SK-N-SH (cell line): ENCODE measurements around the gene PLD1. TPM values are rescaled to one million over a fixed set of nuclear protein-coding genes. Genes with fewer than 3 reads are reported as not detected.

Source experiments
- CTCF ChIA-PET: fragments of 300-600, 350-600 bp; formaldehyde crosslinking; extraction: SDS; loops from one replicate; lab custom pipeline; 2021; lab: Yijun Ruan, JAX
- POLR2A ChIA-PET: fragments of 350-600 bp; sonication (Branson Sonifier 250); formaldehyde crosslinking; extraction: SDS; loops from one replicate; lab custom pipeline; 2020; ENCODE audit warnings: antibody characterized with exemption, inconsistent platforms; lab: Yijun Ruan, JAX
- DNase-seq: peaks from one replicate; pipeline ENCODE4 v3.0.0; 2012
- H2AFZ ChIP-seq: fragments of 200-600 bp; sonication (generic); 2 replicates; pipeline ENCODE4 v1.8.1; 2016; ENCODE audit warnings: antibody characterized with exemption, mild to moderate bottlenecking, low read depth
- H3F3A ChIP-seq: fragments of 200-600 bp; sonication (generic); replicated peaks from 2 replicates; pipeline ENCODE3; 2016; ENCODE audit warnings: antibody characterized with exemption, mild to moderate bottlenecking; ENCODE audit not compliant: insufficient read depth
- H3K27ac ChIP-seq, 2 experiments: fragments of 200-500 bp in 1 of 2; fragments of 200-600 bp in 1 of 2; sonication (Bioruptor generic) in 1 of 2; sonication (generic), shearing (Covaris generic) in 1 of 2; 2 replicates each; pipeline versions ENCODE4 v1.5.1 to v1.6.1; 2014 to 2016; ENCODE audit warnings: low read depth in 2 of 2, inconsistent platforms in 1 of 2, low read length in 1 of 2, mild to moderate bottlenecking in 1 of 2, mixed read lengths in 1 of 2
- H3K27me3 ChIP-seq: fragments of 200-600 bp; sonication (generic), shearing (Covaris generic); 2 replicates; pipeline ENCODE4 v1.6.1; 2016; ENCODE audit warnings: mixed run types; ENCODE audit not compliant: insufficient read depth
- H3K36me3 ChIP-seq, 2 experiments: fragments of 200-500 bp in 1 of 2; fragments of 200-600 bp in 1 of 2; sonication (Bioruptor generic) in 1 of 2; sonication (generic) in 1 of 2; replicated peaks in 1 of 2; 2 replicates each; pipeline versions ENCODE3 to v1.5.1; 2014 to 2016; ENCODE audit warnings: low read length in 1 of 2, mild to moderate bottlenecking in 1 of 2; ENCODE audit not compliant: insufficient read depth in 2 of 2, control insufficient read depth in 1 of 2
- H3K4me1 ChIP-seq, 2 experiments: fragments of 200-500 bp in 1 of 2; fragments of 200-600 bp in 1 of 2; sonication (Bioruptor generic) in 1 of 2; sonication (generic), shearing (Covaris generic) in 1 of 2; 2 replicates each; pipeline versions ENCODE4 v1.5.1 to v1.6.1; 2014 to 2016; ENCODE audit warnings: low read depth in 1 of 2, low read length in 1 of 2, mixed run types in 1 of 2; ENCODE audit not compliant: insufficient read depth in 2 of 2, control insufficient read depth in 1 of 2
- H3K4me2 ChIP-seq: fragments of 200-600 bp; sonication (generic), shearing (Covaris generic); 2 replicates; pipeline ENCODE4 v1.6.1; 2017; ENCODE audit warnings: mixed run types
- H3K4me3 ChIP-seq, 2 experiments: fragments of 200-500 bp in 1 of 2; fragments of 200-600 bp in 1 of 2; sonication (Bioruptor generic) in 1 of 2; sonication (generic), shearing (Covaris generic) in 1 of 2; 2 replicates each; pipeline versions ENCODE4 v1.5.1 to v1.8.1; 2014 to 2016; ENCODE audit warnings: low read depth in 2 of 2, inconsistent platforms in 1 of 2, low read length in 1 of 2, mild to moderate bottlenecking in 1 of 2, mixed read lengths in 1 of 2, moderate library complexity in 1 of 2
- H3K79me2 ChIP-seq: fragments of 200-600 bp; sonication (generic); 2 replicates; pipeline ENCODE4 v1.8.1; 2017; ENCODE audit warnings: mild to moderate bottlenecking; ENCODE audit not compliant: insufficient read depth
- H3K9ac ChIP-seq: fragments of 200-600 bp; sonication (generic); 2 replicates; pipeline ENCODE4 v1.6.1; 2017; ENCODE audit warnings: mixed run types
- H3K9me2 ChIP-seq: fragments of 200-600 bp; sonication (generic); 2 replicates; pipeline ENCODE4 v1.6.1; 2017; ENCODE audit warnings: mixed run types
- H3K9me3 ChIP-seq: fragments of 200-600 bp; sonication (generic); 2 replicates; pipeline ENCODE4 v1.6.1; 2017; ENCODE audit warnings: mixed run types, mild to moderate bottlenecking, moderate library complexity
- H4K20me1 ChIP-seq: fragments of 200-600 bp; sonication (generic); 2 replicates; pipeline ENCODE4 v1.6.1; 2017; ENCODE audit warnings: mild to moderate bottlenecking, mixed run types; ENCODE audit not compliant: insufficient read depth
- CHD2 ChIP-seq: fragments of 150-350 bp; IDR thresholded peaks from 2 replicates; pipeline ENCODE4 v1.6.1; 2018; ENCODE audit warnings: low read length; ENCODE audit not compliant: partially characterized antibody
- CTCF ChIP-seq: fragments of 200-600 bp; sonication (generic); IDR thresholded peaks from 2 replicates; pipeline ENCODE4 v1.6.1; 2017; ENCODE audit warnings: antibody characterized with exemption, mild to moderate bottlenecking, moderate library complexity
- ELF1 ChIP-seq: IDR thresholded peaks from 2 replicates; pipeline ENCODE4 v1.4.0; 2012
- EZH2phosphoT487 ChIP-seq: fragments of 200-600 bp; sonication (generic); IDR thresholded peaks from 2 replicates; pipeline ENCODE4 v1.6.1; 2017; ENCODE audit warnings: low read depth, mixed run types, mild to moderate bottlenecking, antibody characterized with exemption, moderate library complexity, borderline replicate concordance
- FOXJ3 ChIP-seq: sonication (generic); formaldehyde crosslinking; IDR thresholded peaks from 2 replicates; pipeline ENCODE4 v1.5.1; 2020; ENCODE audit warnings: mild to moderate bottlenecking, missing genetic modification reagents
- JUND ChIP-seq: IDR thresholded peaks from 2 replicates; pipeline ENCODE4 v1.4.0; 2012
- MXI1 ChIP-seq: IDR thresholded peaks from 2 replicates; pipeline ENCODE4 v1.6.1; 2012; ENCODE audit warnings: mild to moderate bottlenecking, low read depth, low read length, improper control_type of control experiment
- NFIC ChIP-seq: IDR thresholded peaks from 2 replicates; pipeline ENCODE4 v1.4.0; 2012; ENCODE audit warnings: borderline replicate concordance
- PBX3 ChIP-seq: IDR thresholded peaks from 2 replicates; pipeline ENCODE4; 2012
- RAD21 ChIP-seq: IDR thresholded peaks from 2 replicates; pipeline ENCODE4 v1.6.1; 2012; ENCODE audit warnings: mild to moderate bottlenecking, low read length
- RFX5 ChIP-seq: IDR thresholded peaks from 2 replicates; pipeline ENCODE4 v1.6.1; 2012; ENCODE audit warnings: mild to moderate bottlenecking, improper control_type of control experiment, low read length
- TAF1 ChIP-seq: IDR thresholded peaks from 2 replicates; pipeline ENCODE4 v1.6.1; 2012; ENCODE audit warnings: low read depth, mild to moderate bottlenecking, low read length, moderate library complexity, borderline replicate concordance
- TCF12 ChIP-seq: IDR thresholded peaks from 2 replicates; pipeline ENCODE4 v1.4.0; 2012
- TEAD4 ChIP-seq: IDR thresholded peaks from 2 replicates; pipeline ENCODE4 v1.4.0; 2012; ENCODE audit warnings: mild to moderate bottlenecking, borderline replicate concordance; ENCODE audit not compliant: insufficient read depth
- USF1 ChIP-seq: IDR thresholded peaks from 2 replicates; pipeline ENCODE4 v1.4.0; 2012; ENCODE audit warnings: low read depth, borderline replicate concordance
- USF2 ChIP-seq: fragments of 150-350 bp; IDR thresholded peaks from 2 replicates; pipeline ENCODE4 v1.6.1; 2017; ENCODE audit warnings: antibody characterized with exemption, low read length, low read depth, borderline replicate concordance
- YY1 ChIP-seq: IDR thresholded peaks from 2 replicates; pipeline ENCODE4 v1.4.0; 2012; ENCODE audit warnings: low read depth, mild to moderate bottlenecking
- WGBS: methylation state at CpG from one replicate; pipeline ENCODE4 v1.1.6; 2017; ENCODE audit warnings: low lambda C conversion rate; 5-methylcytosine and 5-hydroxymethylcytosine counted together
- polyA plus RNA-seq, 3 experiments: library from polyadenylated mRNA; depleted of rRNA; stranded (reverse); fragments of >200 nt; gene quantifications; 2 replicates each; pipeline ENCODE4 v1.2.3, GENCODE V29; 2012

The PLD1 gene
- polyA plus RNA-seq, 1 of the 3 experiments (the other 2 are of a cell fraction), result 6.2 TPM

- H3K4me2 ChIP-seq, result no peak overlapping the region
- no peaks in the 10 kb centered on the region for H3K27me3 ChIP-seq
- no peaks in the 10 kb centered on the region for H3K79me2 ChIP-seq
- H3K9ac ChIP-seq, result no peak overlapping the region
- H4K20me1 ChIP-seq, result no peaks in the 10 kb centered on the region
- no peak overlapping the region for H3K4me3 ChIP-seq
- WGBS, result 96% methylated on average over 4 of the region's 4 CpGs
- no peak overlapping the region for H2AFZ ChIP-seq
- H3K4me1 ChIP-seq, result peaks cover 0 to 1% of the 10 kb centered on the region in 2 experiments; a peak in 1 of 4 replicates
- CTCF ChIA-PET, result interaction anchor here (0.7 to 1.4 kb wide), 3 partner anchors 8 to 59 kb away, joined by 3 read pairs; no protein-coding TSS in a partner anchor
- no peak for DNase-seq
- TF ChIP-seq TEAD4 (no peak), CHD2 (no peak), PBX3 (no peak), USF1 (no peak), MXI1 (no peak)
- no peaks in the 10 kb centered on the region for H3F3A ChIP-seq
- POLR2A ChIA-PET, result no interaction called here
- no peaks in the 10 kb centered on the region for H3K9me2 ChIP-seq
- no peak overlapping the region for H3K27ac ChIP-seq
- H3K9me3 ChIP-seq, result no peaks in the 10 kb centered on the region
- H3K36me3 ChIP-seq, result peaks cover 3 to 8% of the 10 kb centered on the region in 2 experiments
Measured at GRCh38 chr3:171666516-171666915, 143.8 kb downstream of the PLD1 start.

- H3K27me3 ChIP-seq, result no peaks in the 10 kb centered on the region
- CTCF ChIA-PET, result no interaction called here
- WGBS, result 90% methylated on average over 4 of the region's 4 CpGs
- H3K9me2 ChIP-seq, result no peaks in the 10 kb centered on the region
- no peaks in the 10 kb centered on the region for H3K79me2 ChIP-seq
- H3K4me2 ChIP-seq, result no peak overlapping the region
- H2AFZ ChIP-seq, result no peak overlapping the region
- H3K27ac ChIP-seq, result no peak overlapping the region
- DNase-seq, result no peak
- no peak overlapping the region for H3K9ac ChIP-seq
- no peaks in the 10 kb centered on the region for H4K20me1 ChIP-seq
- H3K36me3 ChIP-seq, result peaks cover 4 to 13% of the 10 kb centered on the region in 2 experiments
- H3F3A ChIP-seq, result no peaks in the 10 kb centered on the region
- H3K9me3 ChIP-seq, result no peaks in the 10 kb centered on the region
- peaks cover 0 to 5% of the 10 kb centered on the region in 2 experiments; a peak in 2 of 4 replicates for H3K4me1 ChIP-seq
- H3K4me3 ChIP-seq, result no peak overlapping the region
- POLR2A ChIA-PET, result no interaction called here
- TF ChIP-seq TAF1 (no peak), EZH2phosphoT487 (no peak), USF2 (no peak), MXI1 (no peak), RFX5 (no peak), RAD21 (no peak), FOXJ3 (no peak), CTCF (no peak), TCF12 (no peak), USF1 (no peak), ELF1 (no peak), JUND (no peak), YY1 (no peak), NFIC (no peak)
Measured at GRCh38 chr3:171663805-171664204, 146.5 kb downstream of the PLD1 start.
